Sigmoid colon (tissue), 7 donors: Measurements from ENCODE around the gene KAZN. TPM values are rescaled to one million over a fixed set of nuclear protein-coding genes. Genes with fewer than 3 reads are reported as not detected.
A peak's percentile ranks its signal among the peaks of the same experiment; 100 is the strongest.

Experiments used
- DNase-seq: peaks from one replicate; pipeline ENCODE4 v3.0.0-alpha.2; 2019
- H3K27ac ChIP-seq, 4 donors: fragments of 200-600 bp; sonication (generic); one replicate each; pipeline ENCODE4 v1.5.1; 2016 to 2019; ENCODE audit warnings: mild to moderate bottlenecking in 1 of 4
- H3K27me3 ChIP-seq, 3 donors: fragments of 200-600 bp; sonication (generic); one replicate each; pipeline ENCODE4 v1.5.1; 2019; ENCODE audit warnings: mild to moderate bottlenecking in 1 of 3
- H3K36me3 ChIP-seq, 4 donors: fragments of 200-600 bp; sonication (generic); one replicate each; pipeline ENCODE4 v1.5.1; 2016 to 2019
- H3K4me1 ChIP-seq, 4 donors: fragments of 200-600 bp; sonication (generic); one replicate each; pipeline ENCODE4 v1.5.1; 2017 to 2019
- H3K4me3 ChIP-seq, 4 donors: fragments of 200-600 bp; sonication (generic); one replicate each; pipeline ENCODE4 v1.5.1; 2017 to 2019; ENCODE audit warnings: mild to moderate bottlenecking in 2 of 4, moderate library complexity in 1 of 4
- H3K9me3 ChIP-seq, 4 donors: fragments of 200-600 bp in 3 of 4; sonication (generic) in 3 of 4; one replicate each; pipeline versions ENCODE4 v1.5.1 to v1.6.1; 2013 to 2019
- CTCF ChIP-seq, 4 experiments: fragments of 450-650 bp in 3 of 4; fragments of 200-600 bp in 1 of 4; IDR thresholded peaks; one replicate each; pipeline ENCODE4 v1.5.1; 2016 to 2019; ENCODE audit warnings: antibody characterized with exemption in 4 of 4, mild to moderate bottlenecking in 3 of 4, moderate library complexity in 2 of 4
- EP300 ChIP-seq, 4 donors: sonication (generic); formaldehyde crosslinking; IDR thresholded peaks; one replicate each; pipeline ENCODE4 v1.6.1; 2017; ENCODE audit warnings: antibody characterized with exemption in 4 of 4
- POLR2A ChIP-seq, 2 donors: fragments of 450-650 bp; IDR thresholded peaks; one replicate each; pipeline ENCODE4 v1.6.1; 2016; ENCODE audit warnings: antibody characterized with exemption in 2 of 2, mild to moderate bottlenecking in 2 of 2, moderate library complexity in 2 of 2
- POLR2AphosphoS5 ChIP-seq, 4 donors: sonication (generic); formaldehyde crosslinking; IDR thresholded peaks; one replicate each; pipeline ENCODE4 v1.6.1; 2017; ENCODE audit warnings: antibody characterized with exemption in 4 of 4
- WGBS, 2 donors: extraction: QIAGEN DNeasy Blood & Tissue Kit; methylation state at CpG; one replicate each; pipeline ENCODE4 v1.1.7; 2013; 5-methylcytosine and 5-hydroxymethylcytosine counted together
- intact Hi-C: fragments of 100-400 bp; cut with DNase I; formaldehyde crosslinking; loops from one replicate; pipeline ENCODE4 v1.15.1; 2023
- polyA plus RNA-seq, 3 donors: library from polyadenylated mRNA; stranded (reverse); fragments of 200-250 nt; gene quantifications; one replicate each; pipeline ENCODE4 v1.2.3, GENCODE V29; 2013
- total RNA-seq, 4 donors: library from RNA; depleted of rRNA; stranded (reverse); fragments of >200 nt; gene quantifications; one replicate each; pipeline ENCODE4 v1.1.0, GENCODE V29; 2016
- donor health status: healthy with polysubstance abuse.
- donor health status: Bipolar disorder and iron deficiency.
- donor health status: healthy.

KAZN gene
- total and polyA plus RNA-seq, 7 donors, result 2.5 to 11.4 (median 5.6) TPM

DNA sequence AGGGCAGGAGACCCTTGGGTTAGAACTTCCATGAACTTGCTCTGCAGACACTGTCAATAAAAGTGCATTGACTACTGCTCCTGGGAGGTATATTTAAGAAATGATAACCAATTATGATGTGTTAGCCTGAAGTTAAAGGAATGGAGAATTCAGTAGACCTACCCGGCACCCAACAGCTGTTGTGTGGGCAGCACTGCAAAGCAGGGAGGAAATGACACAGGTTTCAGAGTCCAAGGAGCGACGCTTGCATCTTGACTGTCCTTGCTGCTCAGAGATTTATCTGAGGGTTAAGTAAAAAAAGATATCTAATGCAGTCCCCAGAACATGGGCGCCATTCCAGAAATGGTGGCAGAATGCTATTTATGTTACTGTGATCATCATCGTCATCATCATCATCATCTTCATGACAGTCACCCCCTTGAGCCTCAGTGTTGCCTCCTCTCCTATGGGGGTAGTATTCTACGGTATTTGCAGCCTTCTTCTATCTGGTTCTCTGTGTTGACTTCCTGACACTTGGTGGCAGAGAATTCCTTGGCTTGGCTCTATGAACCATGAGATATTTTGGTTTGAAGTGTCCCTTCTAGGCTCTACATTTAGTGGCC lies 225.9 kb downstream of the KAZN start:
- intact Hi-C loops, result no loop called here
- H3K9me3 ChIP-seq, result no peaks in the 10 kb centered on the region
- no peak for TF ChIP-seq EP300 (IDR thresholded peaks at IDR 0.05)
- no peak for TF ChIP-seq POLR2A (IDR thresholded peaks at IDR 0.05)
- no peak for TF ChIP-seq POLR2AphosphoS5 (IDR thresholded peaks at IDR 0.05)
- TF ChIP-seq CTCF (IDR thresholded peaks at IDR 0.05), result no peak
- no peak overlapping the region for H3K27ac ChIP-seq
- DNase-seq, result no peak
- H3K36me3 ChIP-seq, result no peaks in the 10 kb centered on the region
- H3K4me3 ChIP-seq, result no peak overlapping the region
- H3K27me3 ChIP-seq, result no peaks in the 10 kb centered on the region
- WGBS, 2 donors, result 66 to 84% methylated on average over 6 of the region's 6 CpGs
- H3K4me1 ChIP-seq, result no peaks in the 10 kb centered on the region

GRCh38 chr1:14825396-14825795 lies 226.9 kb downstream of the KAZN start:
- Histone ChIP-seq H3K36me3 (no peaks in the 10 kb centered on the region), H3K9me3 (no peaks in the 10 kb centered on the region), H3K27ac (peak overlapping the region in 2 of 4 donors; percentile 7 to 48), H3K4me1 (no peaks in the 10 kb centered on the region), H3K27me3 (no peaks in the 10 kb centered on the region), H3K4me3 (no peak overlapping the region)
- intact Hi-C loops, result no loop called here
- no peak for DNase-seq
- 85 to 86% methylated on average over 7 of the region's 7 CpGs for WGBS, 2 donors
- TF ChIP-seq EP300 (IDR thresholded peaks at IDR 0.05), result no peak
- no peak for TF ChIP-seq POLR2AphosphoS5 (IDR thresholded peaks at IDR 0.05)
- TF ChIP-seq CTCF (IDR thresholded peaks at IDR 0.05), result no peak
- no peak for TF ChIP-seq POLR2A (IDR thresholded peaks at IDR 0.05)

DNA sequence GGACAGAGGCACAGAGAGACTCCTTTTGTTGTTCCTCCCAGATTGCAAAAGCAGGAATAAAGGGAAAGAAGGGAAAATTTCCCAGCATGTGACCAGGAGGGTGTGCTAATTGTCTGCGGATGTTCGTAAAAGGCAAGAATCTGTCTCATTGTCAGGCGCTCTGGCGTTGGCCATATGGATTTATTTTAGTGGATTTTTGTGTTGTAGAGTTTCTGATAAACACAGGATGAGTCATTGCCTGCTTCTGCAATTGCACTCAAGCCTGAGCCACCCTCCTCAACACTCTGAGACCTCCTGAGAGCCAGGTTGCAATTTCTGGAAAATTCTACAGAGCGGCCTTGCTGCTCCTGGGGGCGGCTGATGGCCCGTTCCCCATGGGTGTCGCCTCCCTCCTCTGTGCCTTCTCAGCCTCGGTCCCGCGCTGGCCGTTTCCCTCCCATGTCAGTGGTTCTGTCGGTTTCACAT lies 227.7 kb downstream of the KAZN start:
- no peak overlapping the region for H3K4me3 ChIP-seq
- no peaks in the 10 kb centered on the region for H3K36me3 ChIP-seq
- WGBS, 2 donors, result 56 to 78% methylated on average over 13 of the region's 13 CpGs
- peak; percentile 88 for DNase-seq
- peak overlapping the region in 2 of 4 donors; percentile 7 to 48 for H3K27ac ChIP-seq
- no peaks in the 10 kb centered on the region for H3K9me3 ChIP-seq
- TF ChIP-seq POLR2A (IDR thresholded peaks at IDR 0.05), result no peak
- TF ChIP-seq POLR2AphosphoS5 (IDR thresholded peaks at IDR 0.05), result peak in 3 of 4 donors; percentile 7 to 66 (median 15)
- no peaks in the 10 kb centered on the region for H3K4me1 ChIP-seq
- intact Hi-C loops, result no loop called here
- H3K27me3 ChIP-seq, result no peaks in the 10 kb centered on the region

- no peaks in the 10 kb centered on the region for H3K9me3 ChIP-seq
- intact Hi-C loops, result no loop called here
- no peaks in the 10 kb centered on the region for H3K4me1 ChIP-seq
- no peaks in the 10 kb centered on the region for H3K27me3 ChIP-seq
- DNase-seq, result no peak
- H3K4me3 ChIP-seq, result no peak overlapping the region
- TF ChIP-seq POLR2A (IDR thresholded peaks at IDR 0.05), result no peak
- no peak for TF ChIP-seq POLR2AphosphoS5 (IDR thresholded peaks at IDR 0.05)
- TF ChIP-seq EP300 (IDR thresholded peaks at IDR 0.05), result no peak
- no peak for TF ChIP-seq CTCF (IDR thresholded peaks at IDR 0.05)
- WGBS, 2 donors, result 90 to 96% methylated on average over 11 of the region's 11 CpGs
- peak overlapping the region in 1 of 4 donors; percentile 45 for H3K27ac ChIP-seq
- H3K36me3 ChIP-seq, result no peaks in the 10 kb centered on the region
Observed at GRCh38 chr1:14826731-14827326, 228.3 kb downstream of the KAZN start.

GRCh38 chr1:14827870-14828269 lies 229.4 kb downstream of the KAZN start:
- Histone ChIP-seq H3K4me1 (no peaks in the 10 kb centered on the region), H3K27me3 (no peaks in the 10 kb centered on the region), H3K4me3 (no peak overlapping the region), H3K9me3 (no peaks in the 10 kb centered on the region), H3K27ac (no peak overlapping the region), H3K36me3 (no peaks in the 10 kb centered on the region)
- 90 to 94% methylated on average over 4 of the region's 4 CpGs for WGBS, 2 donors
- no peak for TF ChIP-seq POLR2A (IDR thresholded peaks at IDR 0.05)
- intact Hi-C loops, result no loop called here
- DNase-seq, result no peak
